GM23338 (cell line): ENCODE results near the gene ITPR2. TPM values are rescaled to one million over a fixed set of nuclear protein-coding genes. Genes with fewer than 3 reads are reported as not detected.

Source experiments
- ATAC-seq: fragments of 200-7000 bp; cut with Tn5 transposase; 3 replicates; pipeline ENCODE4 v1.9.1; 2020
- DNase-seq: peaks from one replicate; pipeline ENCODE4 v3.0.0-alpha.2; 2015; ENCODE audit warnings: low spot score
- H2AFZ ChIP-seq: fragments of 200-600 bp; sonication (generic); 2 replicates; pipeline ENCODE4 v1.8.0; 2016; ENCODE audit warnings: antibody characterized with exemption, mild to moderate bottlenecking, moderate library complexity
- H3F3A ChIP-seq: fragments of 200-600 bp; sonication (generic); replicated peaks from 2 replicates; pipeline ENCODE4 v1.8.0; 2017; ENCODE audit warnings: antibody characterized with exemption, mixed run types, low read depth
- H3K27ac ChIP-seq: fragments of 200-600 bp; sonication (generic); 2 replicates; pipeline ENCODE4 v1.6.1; 2016; ENCODE audit warnings: low read depth
- H3K27me3 ChIP-seq: fragments of 200-600 bp; sonication (generic); 2 replicates; pipeline ENCODE4 v1.8.0; 2016; ENCODE audit warnings: mild to moderate bottlenecking, mixed run types, moderate library complexity; ENCODE audit not compliant: insufficient read depth
- H3K36me3 ChIP-seq: fragments of 200-600 bp; sonication (generic); 2 replicates; pipeline ENCODE4 v1.8.0; 2016; ENCODE audit warnings: mild to moderate bottlenecking; ENCODE audit not compliant: insufficient read depth
- H3K4me1 ChIP-seq: fragments of 200-600 bp; sonication (generic); 2 replicates; pipeline ENCODE4 v1.8.0; 2016; ENCODE audit warnings: mild to moderate bottlenecking, moderate library complexity; ENCODE audit not compliant: insufficient read depth
- H3K4me2 ChIP-seq: fragments of 200-600 bp; sonication (generic); 2 replicates; pipeline ENCODE4 v1.7.1; 2017; ENCODE audit warnings: mixed run types
- H3K4me3 ChIP-seq: fragments of 200-600 bp; sonication (generic); 2 replicates; pipeline ENCODE4 v1.6.1; 2016; ENCODE audit warnings: mixed run types
- H3K79me2 ChIP-seq: fragments of 200-600 bp; sonication (generic); replicated peaks from 2 replicates; pipeline ENCODE4 v1.8.0; 2017; ENCODE audit warnings: mild to moderate bottlenecking; ENCODE audit not compliant: insufficient read depth
- H3K9me2 ChIP-seq: fragments of 200-600 bp; sonication (generic); 2 replicates; pipeline ENCODE4 v1.8.0; 2017; ENCODE audit not compliant: insufficient read depth
- H4K20me1 ChIP-seq: fragments of 200-600 bp; sonication (generic); replicated peaks from 2 replicates; pipeline ENCODE4 v1.8.0; 2017; ENCODE audit warnings: mild to moderate bottlenecking; ENCODE audit not compliant: insufficient read depth
- H3K27ac Mint-ChIP-seq: 2 replicates; pipeline ENCODE4 v1.8.0; 2020; ENCODE audit warnings: inconsistent platforms, mild to moderate bottlenecking, moderate library complexity, mixed read lengths
- H3K27me3 Mint-ChIP-seq: 3 replicates; pipeline ENCODE4 v1.8.0; 2022; ENCODE audit warnings: low read depth, mild to moderate bottlenecking, moderate library complexity, mixed read lengths, inconsistent platforms; ENCODE audit not compliant: insufficient read depth, poor library complexity
- H3K36me3 Mint-ChIP-seq: 3 replicates; pipeline ENCODE4 v1.8.0; 2021; ENCODE audit warnings: low read depth, mild to moderate bottlenecking, inconsistent platforms, moderate library complexity, mixed read lengths
- H3K4me1 Mint-ChIP-seq: 3 replicates; pipeline ENCODE4 v1.8.0; 2020; ENCODE audit warnings: mild to moderate bottlenecking, inconsistent platforms, mixed read lengths
- H3K4me3 Mint-ChIP-seq: 3 replicates; pipeline ENCODE4 v1.8.0; 2021; ENCODE audit warnings: moderate library complexity, mild to moderate bottlenecking, inconsistent platforms, mixed read lengths
- H3K9me3 Mint-ChIP-seq: 3 replicates; pipeline ENCODE4 v1.8.0; 2020; ENCODE audit warnings: moderate library complexity, mild to moderate bottlenecking, inconsistent platforms, mixed read lengths
- CREB1 ChIP-seq: fragments of 250-450 bp; sonication (Bioruptor Pico); IDR thresholded peaks from 2 replicates; pipeline ENCODE4 v1.5.0; 2020; ENCODE audit warnings: low read depth, mild to moderate bottlenecking, moderate library complexity
- CTCF ChIP-seq, 2 experiments: fragments of 200-600 bp in 1 of 2; sonication (generic) in 1 of 2; conservative IDR thresholded peaks; 2 replicates each; pipeline versions ENCODE4 v1.5.1 to v1.6.1; 2016 to 2017; ENCODE audit warnings: antibody characterized with exemption in 2 of 2, low read depth in 2 of 2, mild to moderate bottlenecking in 2 of 2, moderate library complexity in 1 of 2
- EZH2 ChIP-seq: fragments of 200-600 bp; sonication (generic); IDR thresholded peaks from one replicate; pipeline ENCODE4 v1.8.0; 2017; ENCODE audit warnings: antibody characterized with exemption, mild to moderate bottlenecking, low read depth; ENCODE audit not compliant: unreplicated experiment
- JUNB ChIP-seq: IDR thresholded peaks from one replicate; pipeline ENCODE4 v1.6.1; 2016; ENCODE audit warnings: antibody characterized with exemption; ENCODE audit not compliant: unreplicated experiment
- NANOG ChIP-seq: IDR thresholded peaks from 2 replicates; pipeline ENCODE4 v1.6.1; 2016; ENCODE audit warnings: antibody characterized with exemption, borderline replicate concordance
- POLR2AphosphoS5 ChIP-seq: IDR thresholded peaks from 2 replicates; pipeline ENCODE4 v1.6.1; 2016; ENCODE audit warnings: antibody characterized with exemption, low read depth
- REST ChIP-seq: IDR thresholded peaks from one replicate; pipeline ENCODE4 v1.6.1; 2018; ENCODE audit warnings: antibody characterized with exemption; ENCODE audit not compliant: unreplicated experiment
- STAT1 ChIP-seq: IDR thresholded peaks from one replicate; pipeline ENCODE4 v1.6.1; 2016; ENCODE audit warnings: antibody characterized with exemption; ENCODE audit not compliant: unreplicated experiment
- ZNF114 ChIP-seq: fragments of 250-450 bp; sonication (Bioruptor Pico); IDR thresholded peaks from 2 replicates; pipeline ENCODE4 v1.5.0; 2020; ENCODE audit warnings: mild to moderate bottlenecking, moderate library complexity
- ZNF331 ChIP-seq: fragments of 250-450 bp; sonication (Bioruptor Pico); IDR thresholded peaks from 2 replicates; pipeline ENCODE4 v1.5.0; 2020; ENCODE audit warnings: low read depth, mild to moderate bottlenecking, moderate library complexity
- ZNF462 ChIP-seq: fragments of 250-450 bp; sonication (Bioruptor Pico); IDR thresholded peaks from 2 replicates; pipeline ENCODE4 v1.5.0; 2020; ENCODE audit warnings: mild to moderate bottlenecking, moderate library complexity
- polyA plus RNA-seq: library from polyadenylated mRNA; unstranded; fragments of >200 nt; fragmentation: Nextera tagmentation; extraction: Ambion mirVana; gene quantifications from 2 replicates; pipeline ENCODE4 v1.2.1, GENCODE V29; 2016
- total RNA-seq: library from RNA; depleted of rRNA; stranded (reverse); fragments of >200 nt; shearing (Covaris generic); gene quantifications from 2 replicates; pipeline ENCODE4 v1.2.3, GENCODE V29; 2014

Gene ITPR2
- total and polyA plus RNA-seq, 2 experiments from 2014 or later, result 44.5 to 65.2 TPM

GRCh38 chr12:26730481-26731350 is 102.3 kb downstream of the ITPR2 start:
- Histone ChIP-seq H3K4me3 (no peak overlapping the region), H3K9me2 (no peaks in the 10 kb centered on the region), H3K36me3 (no peaks in the 10 kb centered on the region), H3F3A (no peaks in the 10 kb centered on the region), H3K79me2 (peaks cover 73% of the 10 kb centered on the region), H3K4me1 (peaks cover 28% of the 10 kb centered on the region), H3K4me2 (no peak overlapping the region), H4K20me1 (0 out of 2 replicates have a peak, but pooled peaks cover 5% of the 10 kb centered on the region), H3K27me3 (no peaks in the 10 kb centered on the region), H3K27ac (no peak overlapping the region), H2AFZ (no peak overlapping the region)
- TF ChIP-seq JUNB (no peak), EZH2 (no peak), CTCF (conservative IDR thresholded peaks at IDR 0.05; ENCODE audit: low read depth in 2 of 2) (no peak), ZNF114 (CRISPR knock-in tag) (no peak), ZNF331 (no peak), ZNF462 (no peak), NANOG (no peak), STAT1 (no peak), POLR2AphosphoS5 (no peak), REST (no peak), CREB1 (no peak)
- no peak for ATAC-seq
- Mint-ChIP-seq H3K27me3 (no peaks in the 10 kb centered on the region), H3K27ac (no peak overlapping the region), H3K4me1 (peaks cover 18% of the 10 kb centered on the region), H3K9me3 (no peaks in the 10 kb centered on the region), H3K36me3 (no peaks in the 10 kb centered on the region), H3K4me3 (no peak overlapping the region)
- no peak for DNase-seq
